HepG2 (cell line): ENCODE results near the gene SRP9. TPM values are rescaled to one million over a fixed set of nuclear protein-coding genes. Genes with fewer than 3 reads are reported as not detected.

Source experiments
- HMGXB3 ChIP-seq: sonication (generic); formaldehyde crosslinking; IDR thresholded peaks from 2 replicates; pipeline ENCODE4 v1.4.0; 2020; ENCODE audit warnings: missing genetic modification reagents, borderline replicate concordance
- KLF6 ChIP-seq: IDR thresholded peaks from 2 replicates; pipeline ENCODE4 v1.8.0; 2016; ENCODE audit warnings: missing biosample characterization, missing genetic modification reagents
- POLR2AphosphoS5 ChIP-seq: IDR thresholded peaks from 2 replicates; pipeline ENCODE4 v1.6.1; 2012; ENCODE audit warnings: low read depth, low read length
- RFX1 ChIP-seq: fragments of 450-650 bp; IDR thresholded peaks from 2 replicates; pipeline ENCODE4 v1.6.1; 2017
- SRSF4 ChIP-seq: fragments of 200-400 bp; formaldehyde crosslinking; IDR thresholded peaks from one replicate; pipeline ENCODE4 v1.6.1; 2018; ENCODE audit warnings: mild to moderate bottlenecking, low read depth, low read length, moderate library complexity; ENCODE audit not compliant: poor library complexity, severe bottlenecking
- STAT5B ChIP-seq: sonication (generic); formaldehyde crosslinking; IDR thresholded peaks from 2 replicates; pipeline ENCODE4 v1.4.0; 2020; ENCODE audit warnings: missing genetic modification reagents
- SUZ12 ChIP-seq: fragments of 150-350 bp; IDR thresholded peaks from 2 replicates; pipeline ENCODE4 v1.6.1; 2014; ENCODE audit warnings: low read depth, low read length
- TCF12 ChIP-seq, 2 experiments: fragments of 450-650 bp in 1 of 2; sonication (generic) in 1 of 2; formaldehyde crosslinking in 1 of 2; IDR thresholded peaks; 2 replicates each; pipeline versions ENCODE4 v1.6.1 to v1.8.0; 2017 to 2022; ENCODE audit warnings: antibody characterized with exemption in 1 of 2, mild to moderate bottlenecking in 1 of 2, missing genetic modification reagents in 1 of 2, moderate library complexity in 1 of 2
- U2AF1 ChIP-seq: fragments of 200-400 bp; formaldehyde crosslinking; optimal IDR thresholded peaks from 2 replicates; pipeline ENCODE3; 2017; ENCODE audit warnings: mild to moderate bottlenecking, low read depth, low read length
- WIZ ChIP-seq: sonication (generic); formaldehyde crosslinking; IDR thresholded peaks from 2 replicates; pipeline ENCODE4 v1.5.1; 2020; ENCODE audit warnings: mild to moderate bottlenecking, missing genetic modification reagents
- ZFP90 ChIP-seq: sonication (generic); formaldehyde crosslinking; IDR thresholded peaks from 2 replicates; pipeline ENCODE4 v1.8.0; 2022; ENCODE audit warnings: missing genetic modification reagents, mild to moderate bottlenecking, inconsistent platforms, borderline replicate concordance
- ZNF550 ChIP-seq: sonication (generic); formaldehyde crosslinking; IDR thresholded peaks from 2 replicates; pipeline ENCODE4 v1.4.0; 2020; ENCODE audit warnings: mild to moderate bottlenecking, missing genetic modification reagents, borderline replicate concordance
- ZNF678 ChIP-seq: sonication (generic); formaldehyde crosslinking; IDR thresholded peaks from 2 replicates; pipeline ENCODE4 v1.4.0; 2020; ENCODE audit warnings: mild to moderate bottlenecking, missing genetic modification reagents
- ZNF737 ChIP-seq: sonication (generic); formaldehyde crosslinking; IDR thresholded peaks from 2 replicates; pipeline ENCODE4 v1.5.0; 2020; ENCODE audit warnings: missing genetic modification reagents, mild to moderate bottlenecking, borderline replicate concordance
- ZNF747 ChIP-seq: sonication (generic); formaldehyde crosslinking; IDR thresholded peaks from 2 replicates; pipeline ENCODE4 v1.8.1; 2023; ENCODE audit warnings: missing genetic modification reagents, mild to moderate bottlenecking, borderline replicate concordance
- polyA plus RNA-seq, 8 experiments: library from polyadenylated mRNA; depleted of rRNA in 3 of 8; stranded (reverse) in 7 of 8; unstranded in 1 of 8; fragments of >200 nt; fragmentation: Illumina TruSeq in 4 of 8; extraction: Trizol in 4 of 8; gene quantifications; 2 replicates each; pipeline versions ENCODE4 v1.2.1 to v1.2.3, GENCODE V29; 2011 to 2016; ENCODE audit warnings: low read depth in 4 of 8, missing spikeins in 1 of 8, mixed read lengths in 1 of 8; ENCODE audit not compliant: insufficient read depth in 1 of 8
- total RNA-seq, 5 experiments: library from RNA; depleted of rRNA; stranded (reverse); fragments of >200 nt; fragmentation: Illumina TruSeq; extraction: Trizol; gene quantifications; 2 replicates each; pipeline ENCODE4 v1.2.3, GENCODE V29; 2016; ENCODE audit warnings: low read depth in 1 of 5
- TF ChIP-seq, protein P1 (sequence below): sonication (generic); formaldehyde crosslinking; IDR thresholded peaks from 2 replicates; pipeline ENCODE4 v1.8.0; 2022; ENCODE audit warnings: missing genetic modification reagents, mild to moderate bottlenecking, moderate library complexity, borderline replicate concordance

The SRP9 gene
- total and polyA plus RNA-seq, 2 of the 13 experiments (the other 11 are each of a cell fraction or from before 2014, with no cell fraction given), result 251 to 307 TPM

- TF ChIP-seq HMGXB3 (CRISPR knock-in tag), result no peak
- TF ChIP-seq POLR2AphosphoS5, result peak; percentile 78
- TF ChIP-seq ZNF550 (CRISPR knock-in tag), result no peak
- peak; percentile 41; the same call in 1 of the 2 replicates for TF ChIP-seq ZNF747 (CRISPR knock-in tag)
- no peak for TF ChIP-seq SRSF4
- no peak for TF ChIP-seq TCF12 (IDR thresholded peaks at IDR 0.05)
- no peak for TF ChIP-seq TCF12 (CRISPR knock-in tag; IDR thresholded peaks at IDR 0.05)
- no peak for TF ChIP-seq WIZ
- TF ChIP-seq RFX1, result no peak
- TF ChIP-seq, protein P1, sequence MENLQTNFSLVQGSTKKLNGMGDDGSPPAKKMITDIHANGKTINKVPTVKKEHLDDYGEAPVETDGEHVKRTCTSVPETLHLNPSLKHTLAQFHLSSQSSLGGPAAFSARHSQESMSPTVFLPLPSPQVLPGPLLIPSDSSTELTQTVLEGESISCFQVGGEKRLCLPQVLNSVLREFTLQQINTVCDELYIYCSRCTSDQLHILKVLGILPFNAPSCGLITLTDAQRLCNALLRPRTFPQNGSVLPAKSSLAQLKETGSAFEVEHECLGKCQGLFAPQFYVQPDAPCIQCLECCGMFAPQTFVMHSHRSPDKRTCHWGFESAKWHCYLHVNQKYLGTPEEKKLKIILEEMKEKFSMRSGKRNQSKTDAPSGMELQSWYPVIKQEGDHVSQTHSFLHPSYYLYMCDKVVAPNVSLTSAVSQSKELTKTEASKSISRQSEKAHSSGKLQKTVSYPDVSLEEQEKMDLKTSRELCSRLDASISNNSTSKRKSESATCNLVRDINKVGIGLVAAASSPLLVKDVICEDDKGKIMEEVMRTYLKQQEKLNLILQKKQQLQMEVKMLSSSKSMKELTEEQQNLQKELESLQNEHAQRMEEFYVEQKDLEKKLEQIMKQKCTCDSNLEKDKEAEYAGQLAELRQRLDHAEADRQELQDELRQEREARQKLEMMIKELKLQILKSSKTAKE (CRISPR knock-in tag), result no peak
- TF ChIP-seq U2AF1, result no peak
- TF ChIP-seq ZNF678, result no peak
- TF ChIP-seq ZNF737 (CRISPR knock-in tag), result no peak
- no peak for TF ChIP-seq KLF6 (CRISPR knock-in tag)
- TF ChIP-seq ZFP90 (CRISPR knock-in tag), result no peak; the same call in 1 of the 2 replicates
- TF ChIP-seq STAT5B (CRISPR knock-in tag), result no peak
- no peak for TF ChIP-seq SUZ12
These were observed 32.4 kb downstream of the SRP9 start, which contains the start of gene EPHX1 (continued) for GRCh38 chr1:225809842-225810578.
